K562 (cell line): ENCODE data around the gene AGO3.

Source experiments
- CREB3L1 ChIP-seq: fragments of 450-650 bp; IDR thresholded peaks from 2 replicates; pipeline ENCODE4 v1.6.1; 2014; ENCODE audit warnings: low read depth, mild to moderate bottlenecking, moderate library complexity, borderline replicate concordance
- CTCF ChIP-seq, 3 experiments: IDR thresholded peaks in 2 of 3; conservative IDR thresholded peaks in 1 of 3; 2 replicates each; pipeline ENCODE4 v1.5.1; 2011 to 2012; ENCODE audit warnings: low read length in 3 of 3, mild to moderate bottlenecking in 3 of 3, control low read depth in 2 of 3, improper control_type of control experiment in 1 of 3, inconsistent platforms in 1 of 3, low read depth in 1 of 3, mixed read lengths in 1 of 3, moderate library complexity in 1 of 3; ENCODE audit not compliant: insufficient read depth in 2 of 3
- PML ChIP-seq: IDR thresholded peaks from 2 replicates; pipeline ENCODE4 v1.6.1; 2012; ENCODE audit warnings: low read length, inconsistent platforms
- POLR2AphosphoS5 ChIP-seq: IDR thresholded peaks from 2 replicates; pipeline ENCODE4 v1.6.1; 2011; ENCODE audit warnings: mild to moderate bottlenecking, low read depth, low read length, moderate library complexity; ENCODE audit not compliant: control insufficient read depth, insufficient read depth
- ZNF41 ChIP-seq: fragments of 250-450 bp; sonication (Bioruptor Pico); conservative IDR thresholded peaks from 2 replicates; pipeline ENCODE4 v1.4.0; 2020; ENCODE audit warnings: mild to moderate bottlenecking
- ZNF655 ChIP-seq: fragments of 250-450 bp; sonication (Bioruptor Pico); IDR thresholded peaks from 2 replicates; pipeline ENCODE4 v1.5.0; 2021

GRCh38 chr1:35932158-35932636 lies 1.3 kb downstream of the AGO3 start:
- no peak for TF ChIP-seq CTCF (IDR thresholded peaks at IDR 0.05 in 2 of 3, conservative IDR thresholded peaks at IDR 0.05 in 1 of 3; ENCODE audit: insufficient read depth in 2 of 3, low read depth in 1 of 3, low read length in 3 of 3)
- TF ChIP-seq ZNF41 (CRISPR knock-in tag): no peak
- TF ChIP-seq PML: no peak
- TF ChIP-seq ZNF655: no peak
- TF ChIP-seq POLR2AphosphoS5: no peak
- no peak for TF ChIP-seq CREB3L1
